ENCODE results near the gene CIB4.

CIB4 gene

DNA sequence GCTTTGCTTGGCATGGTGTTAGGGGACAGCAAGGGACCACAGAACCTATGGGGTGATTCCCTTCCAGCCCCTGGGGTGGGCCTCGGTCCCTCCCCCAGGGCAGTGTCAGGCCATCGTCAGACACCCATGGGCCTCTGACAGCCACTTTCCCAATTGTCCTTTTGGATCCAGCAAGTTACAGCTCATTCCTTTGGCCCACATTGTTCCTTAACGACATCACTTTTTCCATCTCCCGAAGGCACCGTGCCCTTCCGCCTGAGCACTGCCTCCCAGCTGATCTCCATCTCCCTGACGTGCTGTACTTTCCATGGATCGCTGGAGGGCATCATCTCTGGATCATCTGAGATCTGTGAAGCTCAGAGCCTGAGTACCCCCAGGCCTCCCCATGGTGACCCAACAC lies 41.0 kb upstream of the CIB4 start:
- DNase-seq (ENCODE audit: low read depth in 2 of 2), result peak in 1 of 2 donors; percentile 11
- no peak overlapping the region for H3K4me3 ChIP-seq (replicated peaks in 1 of 2; ENCODE audit: low read depth in 2 of 2, low read length in 2 of 2)
- TF ChIP-seq CTCF (IDR thresholded peaks at IDR 0.05; ENCODE audit: low read depth, low read length), result no peak

GRCh38 chr2:26681656-26682055 lies 40.5 kb upstream of the CIB4 start:
- DNase-seq (ENCODE audit: low read depth in 2 of 2), result no peak
- H3K4me3 ChIP-seq (replicated peaks in 1 of 2; ENCODE audit: low read depth in 2 of 2, low read length in 2 of 2), result no peak overlapping the region
- no peak for TF ChIP-seq CTCF (IDR thresholded peaks at IDR 0.05; ENCODE audit: low read depth, low read length)

DNA sequence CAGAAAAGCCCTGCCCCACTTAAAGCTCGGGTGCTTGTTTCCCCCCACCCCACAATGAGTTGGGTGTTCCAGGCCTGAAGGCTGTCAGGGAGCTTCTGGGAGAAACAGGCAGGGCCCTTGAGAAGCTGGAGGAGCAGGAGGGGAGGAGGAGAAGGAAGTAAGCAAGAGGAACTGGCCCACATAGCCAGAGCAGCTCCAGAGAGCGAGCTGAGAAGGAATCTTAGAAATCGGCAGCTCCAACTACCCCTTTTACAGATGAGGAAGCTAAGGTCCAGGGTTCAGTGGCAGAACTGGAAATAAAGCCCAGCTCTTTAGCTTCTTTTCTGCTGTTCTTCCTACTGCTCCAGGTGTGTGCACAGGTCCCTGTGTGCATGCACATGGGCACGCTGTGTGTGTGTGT lies 38.7 kb upstream of the CIB4 start:
- no peak overlapping the region for H3K4me3 ChIP-seq (replicated peaks in 1 of 2; ENCODE audit: low read depth in 2 of 2, low read length in 2 of 2)
- DNase-seq (ENCODE audit: low read depth in 2 of 2), result no peak

DNA sequence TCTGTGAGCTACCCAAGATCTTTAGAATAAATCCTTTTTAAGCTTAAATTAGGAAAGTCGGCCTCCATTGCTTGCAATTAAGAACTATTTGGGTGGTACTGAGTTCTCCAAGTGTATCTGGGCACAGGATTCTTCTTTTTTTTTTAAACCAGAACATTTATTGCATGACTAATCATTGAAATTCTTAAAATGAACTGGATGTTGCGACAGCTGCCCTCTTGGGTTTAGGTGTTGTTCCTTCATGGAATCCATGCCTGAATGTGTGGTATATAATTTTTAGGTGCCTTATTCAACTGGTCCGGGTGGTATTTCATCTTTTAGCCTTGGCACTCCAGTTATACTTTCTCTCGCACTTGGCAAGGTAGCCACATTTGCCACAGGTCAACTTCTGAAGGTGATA lies 36.9 kb upstream of the CIB4 start:
- TF ChIP-seq CTCF (IDR thresholded peaks at IDR 0.05; ENCODE audit: low read depth, low read length), result no peak
- DNase-seq (ENCODE audit: low read depth in 2 of 2), result peak; percentile 15 to 26

More for the DNA sequence above, 38.7 kb upstream of the CIB4 start:
- TF ChIP-seq CTCF (IDR thresholded peaks at IDR 0.05; ENCODE audit: low read depth, low read length), result no peak

DNA sequence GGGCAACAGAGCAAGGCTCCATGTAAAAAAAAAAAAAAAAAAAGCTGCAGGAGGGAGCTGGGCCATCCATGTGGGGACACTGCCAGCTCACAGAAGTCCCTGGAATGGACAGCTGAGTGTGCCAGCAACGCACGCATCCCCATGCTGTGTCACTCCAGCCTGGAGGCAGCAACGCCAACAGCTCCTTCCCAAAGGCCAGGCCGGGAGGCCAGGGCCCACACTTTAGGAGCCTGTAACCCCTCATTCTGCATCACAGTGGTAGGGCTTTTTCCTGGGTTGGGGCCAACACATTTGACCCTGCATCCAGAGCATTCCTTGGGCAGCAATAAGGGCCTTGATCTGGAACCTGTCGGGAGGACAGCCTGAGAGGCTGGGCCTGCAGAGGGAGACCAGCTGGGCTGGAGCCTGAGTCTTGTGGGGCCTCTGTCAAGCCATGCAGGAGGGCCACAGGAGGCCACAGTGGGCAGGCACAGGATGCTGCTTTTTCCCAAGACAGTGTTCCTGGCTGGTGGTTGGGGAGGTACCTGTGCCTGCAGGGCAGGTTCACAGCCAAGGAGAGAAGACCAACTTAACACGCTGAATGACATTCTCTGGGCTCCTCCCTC lies 34.6 kb upstream of the CIB4 start:
- H3K4me3 ChIP-seq (replicated peaks in 1 of 2; ENCODE audit: low read depth in 2 of 2, low read length in 2 of 2), result no peak overlapping the region
- no peak for DNase-seq (ENCODE audit: low read depth in 2 of 2)
- no peak for TF ChIP-seq CTCF (IDR thresholded peaks at IDR 0.05; ENCODE audit: low read depth, low read length)

More for the DNA sequence above, 36.9 kb upstream of the CIB4 start:
- no peak overlapping the region for H3K4me3 ChIP-seq (replicated peaks in 1 of 2; ENCODE audit: low read depth in 2 of 2, low read length in 2 of 2)

GRCh38 chr2:26674771-26675170 lies 33.6 kb upstream of the CIB4 start:
- TF ChIP-seq CTCF (IDR thresholded peaks at IDR 0.05; ENCODE audit: low read depth, low read length), result no peak
- H3K4me3 ChIP-seq (replicated peaks in 1 of 2; ENCODE audit: low read depth in 2 of 2, low read length in 2 of 2), result no peak overlapping the region
- no peak for DNase-seq (ENCODE audit: low read depth in 2 of 2)
